LNCAP (cell line): Measurements from ENCODE around the gene ADCK1.

ENCODE experiments used
- CTCF ChIP-seq: fragments of 450-650 bp; IDR thresholded peaks from 2 replicates; pipeline ENCODE4 v1.5.1; 2017; ENCODE audit warnings: mild to moderate bottlenecking

ADCK1 gene

GRCh38 chr14:77926942-77927341 is 127.0 kb downstream of the ADCK1 start:
- no peak for TF ChIP-seq CTCF

GRCh38 chr14:77931441-77931840 is 131.5 kb downstream of the ADCK1 start:
- TF ChIP-seq CTCF: no peak

- no peak for TF ChIP-seq CTCF
Measured at GRCh38 chr14:77936138-77936639, 136.3 kb downstream of the ADCK1 start.

GRCh38 chr14:77947372-77947771 is 147.5 kb downstream of the ADCK1 start:
- TF ChIP-seq CTCF: no peak

- TF ChIP-seq CTCF: no peak
Measured at GRCh38 chr14:77950371-77951063, 150.6 kb downstream of the ADCK1 start.

GRCh38 chr14:77955816-77956484 is 156.0 kb downstream of the ADCK1 start:
- no peak for TF ChIP-seq CTCF

- TF ChIP-seq CTCF: no peak
Measured at GRCh38 chr14:77961847-77962580, 162.1 kb downstream of the ADCK1 start.
